Measurements from ENCODE around the gene LNX2. TPM values are rescaled to one million over a fixed set of nuclear protein-coding genes. Genes with fewer than 3 reads are reported as not detected.

Gene LNX2
- total RNA-seq, 1 donor from 2014 or later = 11.3 TPM

DNA sequence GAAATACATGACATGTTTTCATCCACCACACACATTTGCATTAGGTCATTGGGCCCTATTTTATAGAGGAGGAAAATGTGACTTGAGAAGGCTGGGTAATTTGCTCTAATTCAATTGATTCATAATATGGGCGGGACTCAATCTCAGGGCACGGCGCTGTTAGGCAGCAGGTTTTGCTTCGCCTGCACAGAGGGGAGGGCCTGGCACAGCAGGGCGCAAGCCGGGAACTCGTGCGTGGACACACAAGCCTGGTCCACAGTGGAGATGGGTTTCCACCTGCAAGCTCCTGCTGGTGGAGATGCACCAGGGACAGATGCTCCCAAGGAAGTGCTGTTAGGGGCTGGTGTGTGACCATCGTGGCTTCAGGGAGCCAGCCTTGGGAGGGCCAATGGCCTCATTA, 111.5 kb downstream of the LNX2 start:
- DNase-seq (ENCODE audit: low read depth in 2 of 2) = no peak

DNA sequence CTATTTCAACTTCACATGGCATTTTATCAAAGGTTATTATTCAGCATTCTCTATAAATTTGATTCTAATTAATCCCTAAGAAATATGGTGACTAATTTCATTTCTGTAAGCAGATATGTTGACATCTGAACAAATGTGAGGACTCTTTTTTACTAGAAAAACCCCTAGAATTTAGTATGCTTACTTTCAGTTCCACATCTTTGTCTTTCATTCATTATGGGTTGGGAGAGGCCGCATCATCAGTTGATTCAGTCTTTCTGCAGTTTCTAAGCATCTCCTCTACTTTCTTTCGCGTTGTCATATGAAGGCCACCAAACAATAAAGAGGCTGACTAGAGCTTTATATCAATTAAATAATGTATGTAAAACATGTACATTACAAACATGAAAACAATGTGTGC, 114.5 kb downstream of the LNX2 start:
- DNase-seq (ENCODE audit: low read depth in 2 of 2) = no peak

DNA sequence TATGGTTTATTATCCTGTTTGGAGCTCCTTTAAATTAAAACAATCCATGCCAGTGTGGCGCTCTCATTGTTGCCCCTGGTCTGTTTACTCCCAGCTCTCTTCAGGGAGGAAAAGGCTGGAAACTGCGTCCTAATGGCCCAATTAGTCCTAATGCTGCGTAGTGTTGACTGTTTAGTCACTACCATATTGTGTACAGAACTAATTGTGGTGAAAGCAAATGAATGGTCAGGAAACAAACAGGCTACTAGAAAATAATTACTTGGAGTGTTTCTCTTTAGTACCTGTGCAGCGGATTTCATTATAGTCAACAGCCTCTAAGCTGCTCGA, 115.5 kb downstream of the LNX2 start:
- DNase-seq (ENCODE audit: low read depth in 2 of 2) = no peak

DNA sequence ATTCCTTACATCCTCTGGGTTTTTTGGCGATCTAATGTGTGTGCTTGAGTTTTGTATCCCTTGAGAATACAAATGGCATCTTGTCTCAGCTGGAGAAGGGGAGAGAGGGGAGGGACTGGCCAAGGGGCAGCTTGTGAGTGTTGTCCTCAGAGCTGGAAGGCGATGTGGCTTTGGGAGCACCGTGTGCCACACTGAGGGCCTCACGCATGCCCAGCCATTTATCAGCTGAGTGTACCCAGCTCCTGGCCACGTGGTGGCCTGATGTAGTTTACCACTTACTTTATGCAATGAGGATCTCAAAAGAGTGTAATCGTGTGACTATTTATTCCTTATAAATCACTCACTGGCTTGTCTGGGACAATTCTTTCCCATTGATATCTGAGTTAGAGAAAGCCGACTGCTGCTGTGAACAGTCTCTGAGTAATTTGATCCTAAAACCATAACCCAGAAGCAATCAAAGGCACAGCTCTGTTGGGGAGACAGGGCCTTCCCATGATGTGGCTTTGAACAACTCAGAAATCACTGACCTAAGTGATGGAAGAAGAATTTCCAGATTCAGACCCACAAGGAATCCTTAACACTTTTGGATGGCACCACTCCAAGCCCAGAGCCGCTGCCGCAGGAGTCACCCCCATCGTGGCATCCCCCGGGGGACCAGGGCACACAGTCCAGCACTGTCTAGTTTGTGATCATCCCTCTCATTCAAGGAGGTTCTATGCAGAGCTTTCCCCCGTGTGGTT, 116.0 kb downstream of the LNX2 start:
- DNase-seq (ENCODE audit: low read depth in 2 of 2) = no peak

DNA sequence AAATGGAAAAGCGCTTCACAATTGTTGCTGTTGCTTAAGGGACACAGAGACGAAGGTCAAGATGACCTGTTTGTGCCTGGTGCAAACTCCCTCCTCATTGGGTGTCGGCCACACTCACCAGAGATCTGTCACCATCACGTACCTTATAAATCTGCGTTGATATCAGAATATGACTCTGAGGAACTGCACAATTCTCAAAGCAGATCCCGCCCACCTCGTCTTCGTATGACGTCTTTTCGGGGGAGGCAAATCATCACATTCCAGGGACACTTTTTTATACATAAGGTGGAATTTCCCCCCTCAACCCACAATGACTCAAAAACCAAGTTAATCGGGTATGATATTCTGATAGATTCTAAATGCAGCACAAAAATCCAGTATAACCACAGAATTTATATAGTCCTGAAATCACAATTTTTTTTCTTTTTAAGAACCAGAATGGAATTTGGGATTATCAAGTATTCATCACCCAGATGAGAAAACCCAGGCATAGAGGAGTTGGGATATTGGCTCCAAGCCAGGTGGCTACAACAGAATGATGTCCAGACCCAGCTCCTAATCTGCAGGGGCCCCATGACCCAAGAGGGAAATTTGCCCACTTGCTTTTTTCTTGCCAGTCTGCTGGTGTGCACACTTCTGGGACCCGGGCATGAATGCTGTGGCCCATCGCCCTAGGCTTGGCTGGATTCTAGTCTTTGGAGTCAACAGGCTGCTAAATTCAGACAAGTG, 119.4 kb downstream of the LNX2 start:
- DNase-seq (ENCODE audit: low read depth in 2 of 2) = no peak

DNA sequence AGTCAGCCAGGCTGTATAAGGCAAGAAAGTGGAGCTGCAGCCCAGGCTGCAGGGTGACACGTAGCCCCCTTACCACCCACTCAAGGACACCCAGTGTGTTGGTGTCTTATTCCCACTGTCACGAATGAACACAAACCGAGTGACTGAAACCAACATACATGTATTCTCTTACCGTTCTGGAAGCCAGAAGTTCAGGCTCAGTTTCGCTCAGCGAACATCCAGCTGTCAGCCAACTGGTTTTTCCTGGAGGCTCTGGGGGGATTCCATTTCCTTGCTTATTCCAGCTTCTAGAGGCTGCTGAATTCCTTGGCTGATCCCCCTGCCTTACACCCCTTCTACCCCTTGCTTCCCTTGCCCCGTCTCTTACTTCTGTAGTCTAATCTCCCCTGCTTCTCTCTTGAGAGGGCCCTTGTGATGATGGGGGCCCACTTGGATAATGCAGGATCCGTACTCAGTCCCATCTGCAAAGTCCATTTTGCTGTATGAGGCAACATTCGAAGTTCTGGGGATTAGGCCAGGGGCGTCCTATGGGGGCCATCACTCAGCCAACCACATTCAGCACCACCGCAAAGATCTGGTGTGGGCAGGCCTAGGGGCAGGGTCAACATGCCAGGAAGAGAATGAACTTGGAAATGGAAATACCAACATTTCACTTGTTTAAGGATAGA, 122.6 kb downstream of the LNX2 start:
- no peak for DNase-seq (ENCODE audit: low read depth in 2 of 2)

DNA sequence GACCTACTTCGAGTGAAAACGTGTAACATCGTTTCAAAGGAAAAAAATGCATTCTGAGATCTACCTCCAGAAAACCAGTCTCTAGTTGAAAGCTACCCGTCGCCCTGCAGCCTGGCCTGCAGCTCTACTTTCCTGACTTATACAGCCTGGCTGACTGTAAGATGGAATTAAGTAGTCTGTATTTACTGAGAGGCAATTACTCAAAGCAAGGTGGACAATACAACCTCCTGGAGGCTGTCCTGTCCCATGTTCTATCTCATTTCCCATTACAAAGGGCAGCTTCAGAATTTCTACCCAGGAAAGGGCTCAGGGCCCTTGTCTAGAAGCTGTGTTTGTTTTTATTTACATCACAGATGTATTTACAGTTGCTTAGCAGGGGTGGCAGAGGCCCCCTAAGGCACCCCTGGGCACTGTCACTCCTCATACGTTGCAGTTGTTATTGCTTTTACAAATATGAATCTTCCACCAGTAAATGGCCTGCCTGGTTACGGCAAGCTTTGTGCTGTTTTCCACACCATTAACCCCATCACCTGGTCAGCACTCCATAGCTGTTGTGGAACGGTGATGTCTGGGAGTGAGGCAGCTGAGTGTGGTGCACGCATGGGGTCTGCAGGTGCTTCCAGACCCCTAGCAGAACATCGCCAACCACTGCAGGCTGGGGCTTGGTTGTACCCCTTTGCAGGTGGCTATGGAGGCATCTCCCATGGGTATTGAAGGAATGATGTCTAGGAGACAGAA, 123.6 kb downstream of the LNX2 start:
- no peak for DNase-seq (ENCODE audit: low read depth in 2 of 2)

DNA sequence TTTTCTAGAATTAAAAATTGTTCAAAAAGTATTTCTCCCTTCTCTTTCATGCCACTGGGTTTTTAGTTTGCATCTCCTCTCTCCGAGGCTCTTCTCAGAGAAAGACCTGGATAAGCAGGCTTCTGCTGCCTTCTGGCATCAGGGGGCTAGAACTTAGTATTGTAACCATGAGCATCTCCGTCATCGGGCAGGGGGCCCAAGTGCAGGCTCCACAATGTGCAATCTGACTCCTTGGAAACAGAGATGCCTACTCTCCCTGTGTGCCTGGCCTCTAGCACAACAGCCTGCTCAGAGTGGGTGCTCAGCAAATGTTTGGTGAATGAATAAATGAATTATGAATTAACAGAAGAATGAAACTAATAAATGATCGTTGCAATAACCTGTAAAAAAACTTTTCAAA, 124.3 kb downstream of the LNX2 start:
- DNase-seq (ENCODE audit: low read depth in 2 of 2) = no peak

Other genes with a start within 250 kb of the LNX2 start
- 87.8 and 119 TPM in 2 replicates for gene GTF3A, start 195.9 kb downstream of the LNX2 start, total RNA-seq
- gene MTIF3, start 170.0 kb downstream of the LNX2 start, total RNA-seq = 35.7 and 38.6 TPM in 2 replicates
- 81.9 and 86.1 TPM in 2 replicates for gene POLR1D, start 1.4 kb upstream of the LNX2 start, total RNA-seq
- not detected in 2 replicates for gene GSX1, start 172.0 kb upstream of the LNX2 start, total RNA-seq

Data from lung microvascular endothelial cell (primary cell).